MM.1S (cell line): ENCODE data around the gene IPCEF1.
"Not testable (repeated sequence)": the region's sequence is repeated elsewhere in the genome, so short reads cannot be mapped to it uniquely, and the experiment has no call there.

Experiments used
- DNase-seq: peaks from one replicate; pipeline ENCODE4 v3.0.0-alpha.2; 2015
- H2AFZ ChIP-seq: fragments of 300-600 bp; sonication (generic); 2 replicates; pipeline ENCODE4 v1.6.0; 2016; ENCODE audit warnings: antibody characterized with exemption, low read length
- H3F3A ChIP-seq: fragments of 300-600 bp; sonication (generic); 2 replicates; pipeline ENCODE4 v1.6.1; 2016; ENCODE audit warnings: mild to moderate bottlenecking, antibody characterized with exemption, low read length, moderate library complexity, mixed read lengths; ENCODE audit not compliant: insufficient read depth
- H3K27ac ChIP-seq: fragments of 300-600 bp; sonication (generic); 2 replicates; pipeline ENCODE4 v1.5.1; 2016; ENCODE audit warnings: mild to moderate bottlenecking, low read length
- H3K27me3 ChIP-seq: fragments of 300-600 bp; sonication (generic); replicated peaks from 2 replicates; pipeline ENCODE4 v1.6.0; 2016; ENCODE audit warnings: low read length; ENCODE audit not compliant: insufficient read depth
- H3K36me3 ChIP-seq: fragments of 300-600 bp; sonication (generic); replicated peaks from 2 replicates; pipeline ENCODE4 v1.6.1; 2016; ENCODE audit warnings: mild to moderate bottlenecking, low read length, mixed read lengths; ENCODE audit not compliant: insufficient read depth
- H3K4me1 ChIP-seq: fragments of 300-600 bp; sonication (generic); 2 replicates; pipeline ENCODE4 v1.6.1; 2016; ENCODE audit warnings: low read length, mixed read lengths
- H3K4me2 ChIP-seq: fragments of 300-600 bp; sonication (generic); 2 replicates; pipeline ENCODE4 v1.6.0; 2016; ENCODE audit warnings: low read depth, low read length
- H3K4me3 ChIP-seq: fragments of 300-600 bp; sonication (generic); 2 replicates; pipeline ENCODE4 v1.5.1; 2016; ENCODE audit warnings: low read length, mixed read lengths
- H3K79me2 ChIP-seq: fragments of 300-600 bp; sonication (generic); 2 replicates; pipeline ENCODE4 v1.6.1; 2016; ENCODE audit warnings: mixed run types, low read length, mixed read lengths
- H3K9ac ChIP-seq: fragments of 300-600 bp; sonication (generic); 2 replicates; pipeline ENCODE4 v1.6.1; 2016; ENCODE audit warnings: low read length, mixed read lengths
- H3K9me2 ChIP-seq: fragments of 300-600 bp; sonication (generic); replicated peaks from 2 replicates; pipeline ENCODE4 v1.6.1; 2016; ENCODE audit warnings: mild to moderate bottlenecking, low read length, mixed read lengths; ENCODE audit not compliant: insufficient read depth
- H3K9me3 ChIP-seq: fragments of 300-600 bp; sonication (generic); replicated peaks from 2 replicates; pipeline ENCODE4 v1.6.1; 2016; ENCODE audit warnings: mild to moderate bottlenecking, low read length, mixed read lengths; ENCODE audit not compliant: insufficient read depth
- H4K20me1 ChIP-seq: fragments of 300-600 bp; sonication (generic); 2 replicates; pipeline ENCODE4 v1.6.1; 2016; ENCODE audit warnings: mild to moderate bottlenecking, low read length, moderate library complexity, mixed read lengths; ENCODE audit not compliant: insufficient read depth
- CTCF ChIP-seq: fragments of 300-600 bp; sonication (generic); IDR thresholded peaks from 2 replicates; pipeline ENCODE4 v1.5.1; 2016; ENCODE audit warnings: antibody characterized with exemption, low read length, mixed read lengths
- EZH2 ChIP-seq: fragments of 300-600 bp; sonication (generic); optimal IDR thresholded peaks from 2 replicates; pipeline ENCODE3; 2017; ENCODE audit warnings: low read depth, mild to moderate bottlenecking, antibody characterized with exemption, low read length, mixed read lengths
- EZH2phosphoT487 ChIP-seq: fragments of 300-600 bp; sonication (generic); IDR thresholded peaks from 2 replicates; pipeline ENCODE4 v1.6.1; 2018; ENCODE audit warnings: antibody characterized with exemption, low read length

Gene IPCEF1

GRCh38 chr6:154202339-154202738 lies 154.3 kb downstream of the IPCEF1 start:
- H2AFZ ChIP-seq: no peak overlapping the region
- no peaks in the 10 kb centered on the region for H4K20me1 ChIP-seq
- H3K4me3 ChIP-seq: no peak overlapping the region
- H3K36me3 ChIP-seq: no peaks in the 10 kb centered on the region
- no peaks in the 10 kb centered on the region for H3K27me3 ChIP-seq
- no peaks in the 10 kb centered on the region for H3K4me1 ChIP-seq
- no peak overlapping the region for H3K4me2 ChIP-seq
- H3K79me2 ChIP-seq: no peaks in the 10 kb centered on the region
- no peaks in the 10 kb centered on the region for H3K9me3 ChIP-seq
- no peaks in the 10 kb centered on the region for H3K9me2 ChIP-seq
- TF ChIP-seq EZH2phosphoT487 (no peak), EZH2 (no peak), CTCF (no peak)
- H3K27ac ChIP-seq: no peak overlapping the region
- no peaks in the 10 kb centered on the region for H3F3A ChIP-seq
- no peak overlapping the region for H3K9ac ChIP-seq
- no peak for DNase-seq

- H3K4me3 ChIP-seq, H3K9ac ChIP-seq, H3K79me2 ChIP-seq, H4K20me1 ChIP-seq, H3K4me1 ChIP-seq, H3K27me3 ChIP-seq, H3F3A ChIP-seq, H3K9me2 ChIP-seq, H2AFZ ChIP-seq, H3K36me3 ChIP-seq, H3K9me3 ChIP-seq, H3K4me2 ChIP-seq, DNase-seq, H3K27ac ChIP-seq: not testable (repeated sequence)
Observed at GRCh38 chr6:154201688-154202087, 154.9 kb downstream of the IPCEF1 start.

GRCh38 chr6:154197196-154197860 lies 159.3 kb downstream of the IPCEF1 start:
- Histone ChIP-seq H3K4me1 (no peaks in the 10 kb centered on the region), H3K79me2 (no peaks in the 10 kb centered on the region), H3K4me2 (no peak overlapping the region), H2AFZ (no peak overlapping the region), H3F3A (no peaks in the 10 kb centered on the region), H3K27ac (no peak overlapping the region), H3K27me3 (no peaks in the 10 kb centered on the region), H3K9me2 (no peaks in the 10 kb centered on the region), H3K9ac (no peak overlapping the region), H4K20me1 (no peaks in the 10 kb centered on the region), H3K4me3 (no peak overlapping the region), H3K9me3 (no peaks in the 10 kb centered on the region), H3K36me3 (no peaks in the 10 kb centered on the region)
- DNase-seq: no peak
- TF ChIP-seq CTCF (no peak), EZH2phosphoT487 (no peak), EZH2 (no peak)

GRCh38 chr6:154196333-154196885 lies 160.2 kb downstream of the IPCEF1 start:
- H3F3A ChIP-seq: no peaks in the 10 kb centered on the region
- no peaks in the 10 kb centered on the region for H3K27me3 ChIP-seq
- H3K79me2 ChIP-seq: no peaks in the 10 kb centered on the region
- H3K27ac ChIP-seq: no peak overlapping the region
- no peaks in the 10 kb centered on the region for H3K36me3 ChIP-seq
- DNase-seq: no peak
- H3K4me2 ChIP-seq: no peak overlapping the region
- TF ChIP-seq EZH2 (no peak), EZH2phosphoT487 (no peak), CTCF (no peak)
- H3K4me1 ChIP-seq: no peaks in the 10 kb centered on the region
- H3K9me3 ChIP-seq: no peaks in the 10 kb centered on the region
- no peak overlapping the region for H3K4me3 ChIP-seq
- H2AFZ ChIP-seq: no peak overlapping the region
- no peaks in the 10 kb centered on the region for H3K9me2 ChIP-seq
- no peaks in the 10 kb centered on the region for H4K20me1 ChIP-seq
- no peak overlapping the region for H3K9ac ChIP-seq
